ENCODE measurements around the gene COLEC11. TPM values are rescaled to one million over a fixed set of nuclear protein-coding genes. Genes with fewer than 3 reads are reported as not detected.

The COLEC11 gene
- total and polyA plus RNA-seq, 2 of the 13 experiments (the other 11 are each of a cell fraction or from before 2014, with no cell fraction given) = 1.5 to 3.0 TPM

DNA sequence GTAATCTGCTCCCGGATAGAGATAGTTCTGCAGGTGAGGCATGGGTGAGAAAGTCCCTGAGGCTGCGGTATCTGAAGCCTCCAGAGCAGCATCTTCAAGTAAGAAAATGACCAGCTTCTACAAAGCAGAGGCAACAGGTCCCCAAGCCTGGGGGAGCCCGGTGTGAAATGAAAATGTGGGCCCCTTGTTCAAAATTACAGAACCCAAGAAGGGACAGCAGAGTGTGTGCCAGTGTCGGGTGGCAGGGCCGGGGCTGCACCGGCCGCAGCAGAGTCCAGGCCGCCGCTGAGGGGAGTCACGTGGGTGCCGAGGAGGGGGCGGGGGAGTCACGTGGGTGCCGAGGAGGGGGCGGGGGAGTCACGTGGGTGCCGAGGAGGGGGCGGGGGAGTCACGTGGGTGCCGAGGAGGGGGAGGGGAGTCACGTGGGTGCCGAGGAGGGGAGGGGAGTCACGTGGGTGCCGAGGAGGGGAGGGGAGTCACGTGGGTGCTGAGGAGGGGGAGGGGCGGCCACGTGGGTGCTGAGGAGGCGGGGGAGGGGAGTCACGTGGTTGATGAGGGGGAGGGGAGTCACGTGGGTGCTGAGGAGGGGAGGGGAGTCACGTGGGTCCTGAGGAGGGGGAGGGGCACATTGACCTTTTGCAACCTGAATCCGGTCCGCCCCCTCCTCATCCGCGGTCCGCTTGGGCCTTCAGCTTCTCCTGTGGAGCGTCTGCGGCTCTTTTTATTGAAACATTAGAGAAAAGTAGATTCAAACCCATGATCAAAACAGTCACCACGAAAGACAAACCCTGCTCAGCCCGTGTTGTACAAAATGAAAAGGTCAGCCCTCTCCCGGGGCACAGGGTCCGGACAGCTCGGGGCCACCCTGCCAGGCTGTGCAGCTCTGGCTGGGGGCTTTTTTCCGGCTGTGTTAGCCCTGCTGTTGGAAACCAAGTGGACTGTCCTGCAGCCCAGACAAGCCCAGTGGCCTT, 10.4 kb downstream of the COLEC11 start (continued):
- TF ChIP-seq ELK4 (CRISPR knock-in tag; IDR thresholded peaks at IDR 0.05; ENCODE audit: borderline replicate concordance) (no peak), SNAPC2 (CRISPR knock-in tag; IDR thresholded peaks at IDR 0.05) (no peak), PTBP1 (IDR thresholded peaks at IDR 0.05; ENCODE audit: low read depth, low read length, poor library complexity, severe bottlenecking) (no peak), ZNF30 (CRISPR knock-in tag; IDR thresholded peaks at IDR 0.05) (no peak), TBX3 (IDR thresholded peaks at IDR 0.05; ENCODE audit: borderline replicate concordance) (no peak), MAFK (conservative IDR thresholded peaks at IDR 0.05 in 1 of 2, IDR thresholded peaks at IDR 0.05 in 1 of 2; ENCODE audit: low read length in 2 of 2) (no peak), JUND (CRISPR knock-in tag; IDR thresholded peaks at IDR 0.05) (no peak), ZMAT3 (CRISPR knock-in tag; conservative IDR thresholded peaks at IDR 0.05) (no peak), ATF4 (CRISPR knock-in tag; IDR thresholded peaks at IDR 0.05) (no peak), ZNF326 (CRISPR knock-in tag; IDR thresholded peaks at IDR 0.05; ENCODE audit: borderline replicate concordance) (no peak), ZFP36 (IDR thresholded peaks at IDR 0.05; ENCODE audit: borderline replicate concordance, low read depth, low read length, partially characterized antibody) (no peak), CREM (IDR thresholded peaks at IDR 0.05) (no peak; the same call in 1 of the 2 replicates), CREM (CRISPR knock-in tag; IDR thresholded peaks at IDR 0.05) (no peak), ZFP36L1 (CRISPR knock-in tag; IDR thresholded peaks at IDR 0.05) (no peak), ZBTB8A (CRISPR knock-in tag; IDR thresholded peaks at IDR 0.05; ENCODE audit: borderline replicate concordance, low read depth) (no peak), ZKSCAN5 (CRISPR knock-in tag; IDR thresholded peaks at IDR 0.05) (no peak), SNAI1 (CRISPR knock-in tag; IDR thresholded peaks at IDR 0.05; ENCODE audit: borderline replicate concordance) (0 out of 2 replicates have a peak, but pooled peaks have one; percentile 10)
- TF ChIP-seq, protein P1, sequence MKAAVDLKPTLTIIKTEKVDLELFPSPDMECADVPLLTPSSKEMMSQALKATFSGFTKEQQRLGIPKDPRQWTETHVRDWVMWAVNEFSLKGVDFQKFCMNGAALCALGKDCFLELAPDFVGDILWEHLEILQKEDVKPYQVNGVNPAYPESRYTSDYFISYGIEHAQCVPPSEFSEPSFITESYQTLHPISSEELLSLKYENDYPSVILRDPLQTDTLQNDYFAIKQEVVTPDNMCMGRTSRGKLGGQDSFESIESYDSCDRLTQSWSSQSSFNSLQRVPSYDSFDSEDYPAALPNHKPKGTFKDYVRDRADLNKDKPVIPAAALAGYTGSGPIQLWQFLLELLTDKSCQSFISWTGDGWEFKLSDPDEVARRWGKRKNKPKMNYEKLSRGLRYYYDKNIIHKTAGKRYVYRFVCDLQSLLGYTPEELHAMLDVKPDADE (CRISPR knock-in tag; IDR thresholded peaks at IDR 0.05) = peak; percentile 66; the same call in 1 of the 2 replicates
- TF ChIP-seq, protein P2, sequence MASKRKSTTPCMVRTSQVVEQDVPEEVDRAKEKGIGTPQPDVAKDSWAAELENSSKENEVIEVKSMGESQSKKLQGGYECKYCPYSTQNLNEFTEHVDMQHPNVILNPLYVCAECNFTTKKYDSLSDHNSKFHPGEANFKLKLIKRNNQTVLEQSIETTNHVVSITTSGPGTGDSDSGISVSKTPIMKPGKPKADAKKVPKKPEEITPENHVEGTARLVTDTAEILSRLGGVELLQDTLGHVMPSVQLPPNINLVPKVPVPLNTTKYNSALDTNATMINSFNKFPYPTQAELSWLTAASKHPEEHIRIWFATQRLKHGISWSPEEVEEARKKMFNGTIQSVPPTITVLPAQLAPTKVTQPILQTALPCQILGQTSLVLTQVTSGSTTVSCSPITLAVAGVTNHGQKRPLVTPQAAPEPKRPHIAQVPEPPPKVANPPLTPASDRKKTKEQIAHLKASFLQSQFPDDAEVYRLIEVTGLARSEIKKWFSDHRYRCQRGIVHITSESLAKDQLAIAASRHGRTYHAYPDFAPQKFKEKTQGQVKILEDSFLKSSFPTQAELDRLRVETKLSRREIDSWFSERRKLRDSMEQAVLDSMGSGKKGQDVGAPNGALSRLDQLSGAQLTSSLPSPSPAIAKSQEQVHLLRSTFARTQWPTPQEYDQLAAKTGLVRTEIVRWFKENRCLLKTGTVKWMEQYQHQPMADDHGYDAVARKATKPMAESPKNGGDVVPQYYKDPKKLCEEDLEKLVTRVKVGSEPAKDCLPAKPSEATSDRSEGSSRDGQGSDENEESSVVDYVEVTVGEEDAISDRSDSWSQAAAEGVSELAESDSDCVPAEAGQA (IDR thresholded peaks at IDR 0.05; ENCODE audit: low read depth) = no peak
- TF ChIP-seq, protein P2 (CRISPR knock-in tag; IDR thresholded peaks at IDR 0.05; ENCODE audit: borderline replicate concordance) = no peak
